GM19438 (cell line): ENCODE results near the gene PRKCH.

Experiments
- ATAC-seq: cut with Tn5 transposase; IDR thresholded peaks from one replicate; pipeline ENCODE4 v1.9.1; 2021; ENCODE audit warnings: low read depth; ENCODE audit not compliant: unreplicated experiment

PRKCH gene

DNA sequence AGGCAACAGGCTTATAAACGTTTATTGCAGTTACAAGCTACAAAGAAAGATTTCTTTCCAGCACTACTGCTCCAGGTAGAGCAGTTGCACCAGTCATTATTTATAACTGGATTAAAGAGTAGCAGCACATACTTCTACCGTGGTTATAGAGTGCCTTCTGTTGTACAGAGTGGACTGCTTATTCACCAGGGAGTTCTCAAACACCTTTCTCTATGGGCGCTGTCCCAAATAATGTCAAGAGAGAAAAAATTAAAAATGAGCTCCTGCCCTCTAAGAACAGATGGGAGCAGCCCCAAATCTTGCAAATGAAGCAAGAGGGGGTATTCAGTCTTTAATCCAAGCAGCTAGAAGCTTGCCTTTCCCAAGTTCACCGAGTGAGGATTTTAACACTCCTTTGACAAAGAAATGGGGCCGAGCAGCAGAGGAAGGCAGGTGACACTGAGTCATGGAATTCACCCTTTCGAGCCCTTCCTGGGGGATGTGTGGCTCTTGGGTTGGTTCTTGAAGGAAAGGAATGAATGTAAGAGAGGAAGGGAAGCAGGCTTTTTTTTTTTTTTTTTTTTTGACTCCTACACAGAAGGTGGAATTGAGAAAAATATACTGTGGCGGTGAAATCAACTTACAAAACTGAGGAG lies 181.2 kb downstream of the PRKCH start:
- no peak for ATAC-seq

DNA sequence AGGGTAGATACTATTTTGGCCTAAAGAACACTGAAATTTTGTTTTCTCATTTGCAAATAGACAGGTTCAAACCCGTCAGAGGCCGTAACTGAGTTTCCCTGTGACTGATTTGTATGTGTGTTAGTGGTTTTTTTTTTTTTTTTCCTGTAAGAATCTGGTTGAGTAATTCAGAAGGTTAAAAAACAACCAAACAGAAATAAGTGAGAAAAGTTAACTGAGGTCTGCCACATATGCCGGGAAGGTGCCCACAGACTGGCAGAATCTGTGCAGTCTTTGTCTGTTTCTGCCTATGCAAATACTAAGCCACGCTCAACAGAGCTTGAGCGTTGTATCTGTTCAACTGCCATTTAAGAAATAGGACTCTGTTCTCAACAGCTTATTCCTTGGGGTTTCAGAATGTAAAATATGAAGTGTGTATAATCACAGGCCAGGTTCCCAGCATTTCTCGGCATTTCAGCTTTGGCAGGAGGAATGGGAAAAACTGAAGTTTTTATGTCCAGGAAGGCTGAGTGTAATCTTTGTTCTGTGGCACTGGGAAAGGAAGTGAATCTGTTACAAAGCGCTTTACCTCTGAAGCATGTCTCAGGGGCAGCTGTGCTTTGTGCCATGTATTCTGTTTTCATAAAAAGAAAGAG lies 181.9 kb downstream of the PRKCH start:
- ATAC-seq = peak; percentile 73

DNA sequence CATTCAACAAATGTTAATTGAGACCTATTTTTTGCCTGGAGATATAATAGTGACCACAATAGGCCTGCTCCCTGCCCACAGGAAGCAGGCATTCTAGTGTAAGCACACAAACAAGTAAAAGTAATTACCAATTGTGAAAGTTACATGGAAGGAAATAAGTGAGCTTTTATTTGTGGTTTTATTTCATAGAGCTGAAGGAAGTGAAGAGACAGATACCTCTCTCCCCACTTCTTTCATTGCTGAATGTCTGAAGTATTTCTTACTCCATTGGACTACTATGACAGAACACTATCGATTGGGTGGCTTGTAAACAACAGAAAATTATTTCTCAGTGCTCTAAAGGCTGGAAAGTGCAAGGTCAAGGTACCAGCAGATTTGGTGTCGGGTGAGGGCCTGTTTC lies 183.5 kb downstream of the PRKCH start:
- ATAC-seq = no peak

DNA sequence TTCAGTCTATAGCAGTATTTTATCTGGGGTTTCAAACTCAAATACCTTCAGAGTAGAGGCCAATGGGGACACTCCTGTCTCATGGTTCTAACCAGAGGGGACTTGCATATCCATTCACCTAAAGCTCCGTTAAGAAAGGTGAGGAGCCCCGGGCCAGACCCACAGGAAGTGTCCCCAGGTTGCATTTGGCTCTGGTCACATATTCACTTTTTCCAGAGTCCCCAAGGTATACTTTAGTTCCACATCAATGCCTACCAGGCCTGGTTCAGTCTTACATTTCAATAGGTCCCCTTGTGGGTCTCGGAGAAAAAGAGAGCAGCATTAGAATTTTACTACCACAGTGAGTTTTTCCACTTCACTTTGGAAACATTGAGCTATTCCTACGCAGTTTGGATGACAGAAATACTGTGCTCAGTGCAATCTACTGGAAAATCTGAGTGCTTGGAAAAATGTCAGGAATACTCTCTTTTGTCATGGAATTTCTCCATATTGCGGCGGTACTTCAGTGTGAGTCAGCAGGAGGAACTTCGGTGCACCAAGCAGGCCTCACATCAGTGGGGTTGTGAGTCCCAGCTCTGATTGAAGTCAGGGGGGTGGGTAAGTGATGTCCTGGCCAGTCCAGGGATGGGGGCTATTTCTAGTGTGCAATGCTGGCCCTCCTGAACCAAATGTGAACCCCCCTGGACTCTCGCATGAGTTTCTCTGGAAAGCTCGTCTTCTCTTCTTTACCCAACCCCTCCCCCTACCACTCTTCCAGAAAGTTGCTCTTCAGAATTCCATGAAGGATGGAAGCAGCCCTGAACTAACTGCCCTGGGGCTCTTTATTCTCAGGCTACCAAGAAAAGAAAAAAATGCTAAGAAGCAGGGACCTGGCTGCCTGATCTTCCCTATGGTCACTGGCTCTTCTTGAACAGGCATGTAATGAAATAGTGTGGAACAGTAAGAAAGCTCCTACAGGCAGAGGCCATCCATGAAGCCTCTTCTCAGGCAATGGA lies 184.7 kb downstream of the PRKCH start:
- no peak for ATAC-seq

DNA sequence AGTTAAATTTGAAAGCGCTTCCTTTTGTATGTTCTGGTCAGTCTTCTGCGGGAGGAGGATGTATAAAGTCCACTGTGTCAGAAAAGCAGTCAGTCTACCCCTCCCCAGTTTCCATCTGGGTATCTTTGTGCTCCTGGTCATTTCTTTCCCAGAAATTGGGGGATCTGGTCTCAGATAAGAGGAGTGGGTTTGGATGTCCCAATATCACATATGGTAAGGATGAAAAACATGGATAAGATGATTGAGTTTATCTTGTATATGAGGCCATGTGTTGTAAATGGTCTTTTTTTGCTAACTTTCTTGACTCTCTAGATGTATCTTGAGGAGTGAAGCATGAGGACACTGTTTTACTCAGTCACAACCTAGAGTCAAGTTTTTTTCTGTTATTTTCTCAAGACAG lies 187.1 kb downstream of the PRKCH start:
- ATAC-seq = no peak

DNA sequence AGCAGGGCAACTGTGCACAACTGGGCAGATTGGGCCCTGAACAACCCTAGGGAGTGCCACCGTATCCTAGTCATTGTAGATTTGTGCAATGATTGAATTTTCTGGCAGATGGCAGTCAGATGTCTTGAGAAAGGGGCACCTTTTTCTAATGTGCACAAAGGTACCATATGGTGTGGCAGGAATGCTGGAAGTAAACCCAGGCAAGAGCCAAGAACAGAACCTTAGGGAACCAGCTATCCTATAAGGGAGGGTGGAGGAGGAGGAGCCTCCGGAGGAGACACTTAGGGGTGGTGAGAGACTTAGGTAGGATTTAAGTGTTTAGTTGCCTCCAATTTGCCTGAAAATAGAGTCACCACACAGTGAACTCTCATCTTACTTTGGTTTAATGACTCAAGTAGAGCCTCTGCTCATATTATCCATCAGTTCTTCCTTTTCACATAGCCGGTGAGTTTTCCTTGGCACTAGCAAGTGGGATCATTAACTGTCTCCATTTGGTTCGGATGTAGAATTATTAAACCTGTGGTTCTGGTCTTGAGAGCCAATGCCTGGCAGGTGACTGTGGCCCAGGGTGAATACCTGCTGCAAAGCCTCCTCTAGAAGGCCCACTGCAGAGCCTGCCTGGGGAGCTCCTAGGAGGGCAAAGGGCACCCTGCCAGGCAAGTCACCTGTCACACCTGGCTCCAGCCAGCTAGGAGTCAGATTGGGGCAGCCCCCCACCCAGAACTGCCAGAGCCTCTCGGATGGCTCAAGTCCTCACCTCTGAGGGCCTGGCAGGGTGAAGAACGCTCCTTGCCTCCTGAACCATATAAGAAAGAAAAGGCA lies 189.6 kb downstream of the PRKCH start:
- no peak for ATAC-seq

DNA sequence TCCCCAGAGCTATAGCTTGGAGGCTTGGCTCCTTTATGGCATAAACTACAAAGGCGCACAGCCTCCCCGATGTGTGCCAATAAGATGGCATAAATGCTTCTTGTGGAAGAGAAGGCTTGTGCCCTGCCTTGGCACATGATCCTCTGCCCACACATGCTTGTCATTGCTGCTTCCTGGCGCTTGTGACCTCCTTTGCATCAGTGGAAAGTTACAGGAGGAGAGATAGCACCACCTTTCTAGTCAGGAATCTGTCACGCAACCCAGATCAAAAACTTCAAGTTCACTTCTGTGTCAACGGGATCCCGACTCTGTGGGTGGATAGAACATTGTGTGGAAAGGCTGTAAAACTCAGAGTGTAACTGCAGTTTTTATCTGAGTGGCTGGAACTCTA lies 190.2 kb downstream of the PRKCH start:
- no peak for ATAC-seq

DNA sequence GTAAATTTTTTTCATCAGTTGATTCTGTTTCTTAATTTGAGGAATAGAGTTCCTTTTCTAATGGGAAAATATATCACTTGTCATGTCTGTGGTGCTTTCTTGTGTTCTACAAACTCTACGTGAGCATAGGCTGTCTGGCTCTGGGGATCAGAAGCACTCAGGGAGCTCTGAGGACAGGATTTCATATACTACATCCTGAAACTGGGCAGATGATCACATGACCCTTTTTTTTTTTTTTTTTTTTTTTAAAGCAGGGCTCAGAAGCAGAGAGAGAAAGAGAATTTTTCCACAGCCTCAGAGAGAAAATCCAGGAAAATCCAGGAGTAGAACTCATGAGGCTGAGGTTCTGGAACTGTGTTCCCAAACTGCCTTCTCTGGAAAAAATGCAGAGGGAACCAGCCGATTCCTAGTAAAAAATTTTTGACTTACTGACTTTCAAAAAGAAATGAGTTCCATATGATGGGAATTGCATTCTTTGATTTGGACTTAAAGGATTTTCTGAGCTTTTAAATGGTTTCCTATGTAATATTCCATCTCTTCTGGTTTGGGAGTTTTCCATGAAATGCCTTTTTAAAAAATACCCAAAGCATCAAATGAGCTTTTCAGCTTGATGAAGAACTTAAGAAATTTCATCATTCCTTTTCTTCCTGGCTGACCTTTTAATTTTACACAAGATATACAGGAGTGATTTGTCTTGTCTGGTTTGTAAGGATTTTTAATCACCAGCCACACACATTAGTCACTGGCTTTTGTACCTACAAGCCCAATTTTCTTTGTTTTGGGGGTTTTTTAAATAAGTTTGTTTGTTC lies 190.9 kb downstream of the PRKCH start:
- ATAC-seq = no peak

DNA sequence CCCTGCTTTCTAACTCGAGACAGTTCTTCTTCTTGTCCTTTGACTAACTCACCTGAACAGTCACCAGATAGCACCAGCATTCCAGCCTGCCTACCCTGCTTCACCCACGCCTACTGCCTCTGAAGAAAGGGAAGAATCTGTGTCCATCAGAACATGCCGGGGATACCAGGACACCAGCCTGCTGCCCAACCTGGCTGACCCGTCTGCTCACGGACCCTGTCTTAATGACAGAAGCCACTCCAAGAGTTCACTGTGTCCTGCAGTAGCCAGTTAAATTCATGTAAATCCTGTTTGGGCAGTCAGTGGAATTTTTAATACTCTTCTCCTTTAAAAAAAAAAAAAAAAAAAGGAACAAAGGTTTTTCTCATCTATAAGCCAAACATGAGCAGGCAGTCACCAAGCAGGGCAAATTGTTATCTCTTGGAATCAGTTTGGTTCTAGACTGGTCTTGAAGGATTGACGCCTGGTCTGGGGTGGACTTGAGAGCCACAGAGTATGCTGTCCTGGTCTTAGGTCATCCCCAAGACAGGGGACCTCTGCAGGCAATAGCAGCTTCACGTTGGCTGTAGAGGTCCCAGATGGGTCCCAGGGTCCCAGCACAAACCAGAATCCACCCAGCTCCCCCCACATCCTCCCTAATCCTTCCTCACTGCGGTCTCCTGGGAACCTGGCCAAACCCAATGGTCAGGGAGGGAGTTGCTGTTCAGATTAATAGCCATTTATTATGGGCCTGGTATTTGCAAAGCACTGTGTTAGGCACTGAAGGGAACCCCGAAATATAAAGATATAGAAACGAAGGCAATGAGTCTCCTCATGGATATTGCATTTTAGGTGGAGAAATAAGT lies 192.8 kb downstream of the PRKCH start:
- ATAC-seq = no peak

DNA sequence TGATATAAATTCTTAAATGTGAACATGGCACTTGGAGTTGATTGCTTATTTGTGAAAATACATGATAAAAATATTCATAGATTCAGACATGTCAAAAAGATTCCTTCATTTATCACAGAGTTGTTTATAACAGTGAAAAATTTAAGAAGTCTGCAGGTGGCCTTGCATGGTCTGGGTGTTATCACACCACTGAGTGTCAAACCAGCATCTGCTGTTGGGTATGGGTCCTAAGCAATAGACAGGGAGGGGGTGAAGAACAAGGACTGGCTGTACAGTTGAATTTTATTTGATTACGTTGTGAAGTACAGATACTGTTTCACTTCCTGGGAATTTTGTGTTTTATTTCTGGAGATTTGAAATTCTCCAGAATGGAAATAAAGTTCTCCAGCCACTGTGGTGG lies 193.5 kb downstream of the PRKCH start:
- no peak for ATAC-seq

DNA sequence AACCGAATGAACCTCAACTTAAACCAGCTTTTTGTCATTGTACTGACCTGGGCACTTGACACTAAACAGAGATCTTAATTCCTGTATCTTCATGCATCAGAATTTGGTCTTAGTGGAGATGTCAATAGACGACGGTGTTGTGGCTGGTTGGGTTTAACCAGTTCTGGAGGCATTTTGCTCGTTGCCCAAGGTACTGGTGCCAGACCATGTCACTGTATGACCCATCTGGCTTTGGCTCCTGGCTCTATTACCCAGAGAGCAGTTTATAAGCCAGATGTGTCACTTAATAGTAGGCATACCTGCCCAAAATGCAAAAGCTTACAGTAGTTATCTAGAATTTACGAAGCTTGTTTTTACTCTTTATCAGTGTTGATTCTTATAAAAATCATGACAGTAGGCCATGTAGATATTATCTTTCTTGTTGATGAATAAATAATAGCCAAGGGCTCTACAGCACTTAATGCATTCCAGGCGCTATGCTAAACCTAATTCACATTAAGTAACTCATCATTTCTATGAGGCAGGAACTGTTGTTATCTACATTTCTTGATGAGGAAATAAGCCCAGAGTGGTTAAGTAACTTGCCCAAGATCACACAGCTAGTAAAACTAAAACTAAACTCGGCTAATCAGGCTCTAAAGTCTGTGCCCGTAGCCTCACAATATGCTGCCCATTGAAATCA lies 194.2 kb downstream of the PRKCH start:
- no peak for ATAC-seq

DNA sequence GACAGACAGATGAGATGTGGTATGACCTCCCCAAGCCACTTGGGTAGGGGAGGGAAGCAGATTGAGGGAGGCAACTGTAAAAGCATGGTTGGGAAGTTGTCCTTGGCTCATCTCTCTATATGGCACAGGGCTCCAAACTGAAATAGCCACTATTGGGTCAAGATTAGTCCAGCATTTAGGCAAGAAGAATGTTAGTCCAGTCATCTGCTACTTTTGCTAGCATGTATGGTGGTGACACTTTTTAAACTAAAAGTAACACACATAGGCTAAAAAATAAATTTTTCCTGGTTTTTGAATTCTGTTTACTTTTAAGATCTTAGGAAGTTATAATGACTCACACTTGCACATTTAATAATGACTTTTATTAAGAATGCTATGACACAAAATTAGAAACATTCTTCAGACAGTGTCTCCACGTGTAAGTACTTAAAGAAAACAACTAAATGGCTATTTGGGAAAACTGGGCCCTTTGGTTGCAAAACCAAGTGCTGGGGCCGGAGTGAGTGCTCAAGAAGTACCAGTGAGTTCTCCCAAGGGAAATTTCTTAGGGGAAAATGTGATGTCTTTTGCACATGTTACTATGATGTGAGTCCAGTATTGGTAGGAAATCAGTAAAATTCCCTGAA lies 194.9 kb downstream of the PRKCH start:
- no peak for ATAC-seq

DNA sequence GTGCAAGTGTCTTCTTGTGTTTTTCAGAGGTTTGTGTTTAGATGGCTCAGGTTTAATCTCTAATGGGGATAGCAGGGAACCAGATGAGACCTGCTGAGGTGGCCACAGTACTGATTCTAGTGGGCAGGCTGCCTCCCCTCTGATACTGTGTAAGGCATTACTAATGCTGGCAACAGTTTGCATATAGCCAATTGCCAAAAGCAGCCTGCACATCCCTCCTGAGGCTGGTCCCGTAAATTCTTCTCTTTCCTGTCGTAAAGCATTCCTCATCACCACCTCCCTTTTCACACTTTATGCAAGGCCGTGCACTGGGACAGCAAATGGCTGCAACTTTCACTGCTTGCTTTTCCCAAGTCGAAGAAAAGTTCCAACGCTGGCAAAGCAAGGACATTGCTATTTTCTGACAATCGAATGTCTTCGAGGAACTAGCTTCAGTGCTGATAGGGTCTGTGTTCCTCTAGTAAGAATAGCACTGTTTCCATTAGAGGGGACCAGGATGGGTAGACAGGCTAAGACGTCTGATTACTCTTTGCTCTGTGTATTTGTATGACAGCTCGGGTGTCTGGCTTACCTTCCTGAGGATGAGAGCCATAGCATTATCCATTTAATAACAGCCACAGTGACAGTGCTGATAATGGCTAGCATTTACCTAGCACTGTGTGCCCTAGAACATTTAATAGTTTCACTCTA lies 195.7 kb downstream of the PRKCH start:
- ATAC-seq = no peak

DNA sequence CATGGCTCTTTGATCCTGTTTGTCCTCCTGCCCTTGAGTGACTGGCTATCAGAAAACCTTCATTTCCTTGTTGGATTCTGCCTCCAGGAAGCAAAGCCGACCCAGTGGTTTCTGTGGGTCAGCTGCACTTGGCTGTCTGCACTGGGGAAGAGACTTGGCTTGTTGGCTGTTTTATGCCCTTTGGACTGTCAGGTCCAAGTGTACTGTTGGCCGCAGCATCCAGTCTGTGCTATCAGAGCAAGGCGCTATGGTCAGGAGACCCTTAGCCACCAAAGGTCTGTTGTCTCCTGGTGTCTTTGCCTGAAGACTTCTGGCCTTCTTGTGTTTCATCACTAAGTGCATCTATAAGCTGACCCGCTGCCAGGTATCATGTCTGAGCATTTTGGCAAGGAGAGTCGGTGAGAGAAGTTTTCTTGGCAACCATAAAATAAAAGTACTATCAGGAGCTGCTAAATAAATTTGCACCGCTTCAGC lies 196.6 kb downstream of the PRKCH start:
- ATAC-seq = no peak

DNA sequence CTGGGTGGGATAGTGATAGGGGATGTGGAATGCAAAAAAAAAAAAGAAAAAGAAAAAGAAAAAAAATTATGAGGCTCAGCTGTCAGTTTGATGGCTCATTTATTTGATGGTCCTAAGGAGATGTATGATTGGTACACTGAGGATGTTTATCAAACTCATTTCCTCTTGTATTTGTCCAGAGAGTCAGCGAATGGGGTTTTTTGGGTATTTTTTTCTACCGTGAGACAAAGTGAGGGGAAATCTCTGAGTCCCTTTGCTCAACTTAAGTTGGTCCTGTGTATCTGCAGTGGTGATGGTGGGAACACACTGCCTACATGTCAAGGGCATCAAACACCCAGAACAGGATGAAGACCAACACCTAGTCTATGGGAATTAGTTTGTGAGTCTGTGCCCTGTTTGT lies 197.0 kb downstream of the PRKCH start:
- ATAC-seq = no peak

DNA sequence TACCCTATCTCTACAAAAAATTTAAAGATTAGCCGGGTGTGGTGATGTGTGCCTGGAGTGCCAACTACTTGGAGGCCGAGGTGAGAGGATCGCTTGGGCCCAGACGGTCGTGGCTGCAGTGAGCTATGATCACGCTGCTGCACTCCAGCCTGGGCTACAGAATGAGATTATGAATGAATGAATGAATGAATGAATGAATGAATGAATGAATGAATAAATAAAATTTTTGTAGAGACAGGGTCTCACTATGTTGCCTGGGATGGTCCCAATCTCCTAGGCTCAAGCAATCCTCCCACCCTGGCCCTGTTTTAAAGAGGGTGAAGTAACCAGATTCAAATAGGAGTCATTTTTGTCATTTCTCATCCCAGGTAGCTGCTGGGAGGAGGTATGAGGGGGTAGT lies 197.7 kb downstream of the PRKCH start:
- no peak for ATAC-seq

DNA sequence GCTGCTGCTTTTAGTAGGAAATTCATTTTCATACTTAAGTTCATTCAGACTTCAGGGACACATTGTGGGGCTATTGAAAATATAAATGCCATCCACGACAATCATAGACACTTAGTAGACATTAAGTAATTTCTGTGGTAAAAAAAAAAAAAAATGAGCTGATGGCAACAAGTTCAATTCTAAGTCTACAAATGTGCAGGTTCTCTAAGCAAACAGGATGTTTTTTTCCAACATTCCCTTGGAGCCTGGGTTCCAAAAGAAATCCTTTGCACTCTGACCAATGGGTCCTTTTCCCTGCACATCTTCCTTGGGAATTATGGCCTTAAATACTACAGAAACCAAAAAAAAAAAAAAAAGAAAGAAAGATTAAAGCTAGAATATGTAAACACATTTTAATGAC lies 198.4 kb downstream of the PRKCH start:
- no peak for ATAC-seq
